Panc1 (cell line): ENCODE data around the gene RGMA.

Experiments used
- POLR2AphosphoS5 ChIP-seq: IDR thresholded peaks from 2 replicates; pipeline ENCODE4 v1.6.1; 2012; ENCODE audit warnings: mild to moderate bottlenecking, low read depth, low read length, moderate library complexity
- SIN3A ChIP-seq: IDR thresholded peaks from 2 replicates; pipeline ENCODE4 v1.6.1; 2012; ENCODE audit warnings: low read depth, mild to moderate bottlenecking, low read length, moderate library complexity, borderline replicate concordance; ENCODE audit not compliant: insufficient read depth
- TCF7L2 ChIP-seq: IDR thresholded peaks from 2 replicates; pipeline ENCODE4 v1.6.1; 2011; ENCODE audit warnings: mild to moderate bottlenecking, low read depth, low read length, inconsistent platforms
- TF ChIP-seq, protein P1 (sequence below): fragments of 450-650 bp; IDR thresholded peaks from 2 replicates; pipeline ENCODE4 v1.5.1; 2017; ENCODE audit warnings: mild to moderate bottlenecking

DNA sequence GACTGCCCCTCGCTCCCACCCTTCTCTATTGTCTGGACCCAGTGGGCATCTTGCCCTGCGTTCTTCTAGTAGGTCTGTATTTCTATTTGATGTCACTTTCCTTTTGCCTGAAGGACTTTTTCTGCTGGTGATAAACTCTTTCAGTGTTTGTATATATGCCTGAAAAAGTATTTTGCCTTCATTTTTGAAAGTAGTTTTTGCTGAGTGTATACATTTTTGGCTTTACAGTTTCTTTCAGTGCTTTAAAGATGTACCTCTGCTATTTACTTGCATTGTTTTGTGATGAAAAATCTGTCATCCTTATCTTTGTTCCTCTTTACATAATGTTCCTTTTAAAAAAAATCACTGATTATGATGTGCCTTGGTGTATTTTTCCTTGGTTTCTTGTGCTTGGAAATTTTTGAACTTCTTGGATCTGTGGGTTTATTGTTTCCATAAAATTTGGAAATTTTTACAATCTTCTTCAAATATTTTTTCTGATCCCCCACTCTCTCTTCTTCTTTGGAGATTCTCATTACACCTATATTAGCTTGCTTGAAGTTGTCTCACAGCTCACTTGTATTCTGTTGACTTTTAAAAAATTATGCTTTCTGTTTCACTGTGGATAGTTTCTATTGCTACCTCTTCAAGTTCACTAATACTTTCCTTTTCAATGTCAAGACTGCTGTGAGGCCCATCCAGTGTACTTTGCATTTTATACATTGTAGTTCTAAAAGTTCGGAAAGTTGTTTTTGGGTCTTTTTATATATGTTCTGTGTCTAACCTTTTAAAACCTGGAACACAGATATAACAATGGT lies 67.8 kb downstream of the RGMA start:
- TF ChIP-seq, protein P1, sequence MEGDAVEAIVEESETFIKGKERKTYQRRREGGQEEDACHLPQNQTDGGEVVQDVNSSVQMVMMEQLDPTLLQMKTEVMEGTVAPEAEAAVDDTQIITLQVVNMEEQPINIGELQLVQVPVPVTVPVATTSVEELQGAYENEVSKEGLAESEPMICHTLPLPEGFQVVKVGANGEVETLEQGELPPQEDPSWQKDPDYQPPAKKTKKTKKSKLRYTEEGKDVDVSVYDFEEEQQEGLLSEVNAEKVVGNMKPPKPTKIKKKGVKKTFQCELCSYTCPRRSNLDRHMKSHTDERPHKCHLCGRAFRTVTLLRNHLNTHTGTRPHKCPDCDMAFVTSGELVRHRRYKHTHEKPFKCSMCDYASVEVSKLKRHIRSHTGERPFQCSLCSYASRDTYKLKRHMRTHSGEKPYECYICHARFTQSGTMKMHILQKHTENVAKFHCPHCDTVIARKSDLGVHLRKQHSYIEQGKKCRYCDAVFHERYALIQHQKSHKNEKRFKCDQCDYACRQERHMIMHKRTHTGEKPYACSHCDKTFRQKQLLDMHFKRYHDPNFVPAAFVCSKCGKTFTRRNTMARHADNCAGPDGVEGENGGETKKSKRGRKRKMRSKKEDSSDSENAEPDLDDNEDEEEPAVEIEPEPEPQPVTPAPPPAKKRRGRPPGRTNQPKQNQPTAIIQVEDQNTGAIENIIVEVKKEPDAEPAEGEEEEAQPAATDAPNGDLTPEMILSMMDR, result no peak
- no peak; the same call in 1 of the 2 replicates for TF ChIP-seq POLR2AphosphoS5
- no peak for TF ChIP-seq TCF7L2
- TF ChIP-seq SIN3A, result no peak
